ENCODE data around the gene TREM2.
A peak's percentile ranks its signal among the peaks of the same experiment; 100 is the strongest.

The TREM2 gene

GRCh38 chr6:41182069-41183034, 19.4 kb upstream of the TREM2 start:
- peak; percentile 33 for DNase-seq

DNA sequence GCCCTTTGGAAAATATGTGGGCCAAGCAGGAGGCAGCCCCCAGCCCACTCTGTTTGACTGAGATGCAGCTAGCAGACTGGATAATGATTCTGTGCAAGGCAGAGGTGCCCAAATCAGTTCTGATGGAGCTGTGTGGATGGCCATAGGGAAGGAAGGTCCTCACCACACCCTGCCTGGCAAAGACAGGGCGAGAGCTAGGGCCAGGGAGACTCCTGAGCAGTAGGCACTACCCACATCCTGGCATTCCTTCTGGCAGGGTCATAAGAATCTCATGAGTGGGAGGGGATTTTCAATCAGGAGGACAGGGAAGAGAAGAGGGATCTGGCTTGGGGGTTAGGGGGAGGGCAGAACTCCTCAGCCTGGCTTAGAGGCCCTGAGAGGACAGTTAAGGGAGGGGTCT, 18.6 kb upstream of the TREM2 start:
- DNase-seq: no peak

DNA sequence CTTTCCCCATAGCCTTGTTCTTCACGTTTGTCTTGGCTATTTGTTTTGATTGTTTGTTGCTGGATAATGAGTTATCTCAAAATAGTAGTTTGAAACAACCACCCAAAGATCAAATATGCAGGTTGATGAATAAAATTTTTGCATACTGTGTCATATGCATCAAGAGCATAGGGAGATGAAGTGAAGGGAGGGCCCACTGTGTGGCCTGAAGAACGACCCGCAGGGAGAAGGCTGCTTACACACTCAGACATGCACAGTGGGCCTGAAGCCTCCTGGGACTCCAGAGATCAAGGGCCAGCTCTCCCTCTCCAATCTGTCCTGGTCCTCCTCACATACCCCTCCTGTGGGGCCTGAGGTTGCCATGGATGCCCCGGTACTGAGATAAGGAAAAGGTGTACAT, 16.2 kb upstream of the TREM2 start:
- no peak for DNase-seq

- DNase-seq: no peak
Measured at GRCh38 chr6:41177695-41178094, 14.8 kb upstream of the TREM2 start.

DNA sequence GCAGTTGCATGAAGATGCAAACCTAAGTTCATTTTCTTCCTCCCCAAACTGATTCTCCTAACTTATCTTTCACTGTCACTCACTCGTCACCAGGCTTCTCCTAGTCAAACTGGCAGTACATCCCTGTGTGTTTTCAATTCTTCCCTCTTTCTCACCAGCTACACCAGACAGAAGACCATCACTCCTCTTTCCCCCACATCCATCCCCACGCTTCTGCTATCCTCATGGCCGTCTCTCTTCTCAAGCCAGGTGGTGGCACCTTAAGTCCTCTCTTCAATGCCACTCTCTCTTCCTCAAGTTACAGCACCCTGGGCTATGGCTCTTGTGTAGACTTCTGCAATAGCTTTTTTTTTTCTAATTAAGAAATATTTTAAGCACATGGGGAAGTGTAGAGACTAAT, 14.4 kb upstream of the TREM2 start:
- no peak for DNase-seq

GRCh38 chr6:41176189-41176588, 13.3 kb upstream of the TREM2 start:
- no peak for DNase-seq

- DNase-seq: no peak
Measured at GRCh38 chr6:41175084-41175483, 12.2 kb upstream of the TREM2 start.

DNA sequence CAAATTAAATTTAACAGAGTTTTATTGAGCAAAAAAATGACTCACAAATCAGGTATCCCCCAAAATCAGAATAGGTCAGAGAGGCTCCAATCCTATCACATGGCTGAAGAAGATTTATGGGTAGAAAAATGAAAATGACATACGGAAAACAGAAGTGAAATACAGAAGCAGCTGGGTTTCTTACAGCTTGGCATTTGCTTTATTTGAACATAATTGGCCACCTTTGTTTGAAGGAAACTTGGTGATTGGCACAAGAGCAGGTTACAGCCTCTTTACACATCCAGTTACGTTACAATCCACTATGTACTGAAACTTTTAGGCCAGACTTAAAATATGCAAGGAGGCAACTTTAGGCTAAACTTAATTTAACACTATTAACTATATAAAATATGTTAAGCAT, 11.7 kb upstream of the TREM2 start:
- DNase-seq: no peak

GRCh38 chr6:41171908-41172307, 9.0 kb upstream of the TREM2 start:
- DNase-seq: no peak

GRCh38 chr6:41170547-41171160, 7.7 kb upstream of the TREM2 start:
- no peak for DNase-seq

GRCh38 chr6:41167173-41167963, 4.5 kb upstream of the TREM2 start:
- no peak for DNase-seq

DNA sequence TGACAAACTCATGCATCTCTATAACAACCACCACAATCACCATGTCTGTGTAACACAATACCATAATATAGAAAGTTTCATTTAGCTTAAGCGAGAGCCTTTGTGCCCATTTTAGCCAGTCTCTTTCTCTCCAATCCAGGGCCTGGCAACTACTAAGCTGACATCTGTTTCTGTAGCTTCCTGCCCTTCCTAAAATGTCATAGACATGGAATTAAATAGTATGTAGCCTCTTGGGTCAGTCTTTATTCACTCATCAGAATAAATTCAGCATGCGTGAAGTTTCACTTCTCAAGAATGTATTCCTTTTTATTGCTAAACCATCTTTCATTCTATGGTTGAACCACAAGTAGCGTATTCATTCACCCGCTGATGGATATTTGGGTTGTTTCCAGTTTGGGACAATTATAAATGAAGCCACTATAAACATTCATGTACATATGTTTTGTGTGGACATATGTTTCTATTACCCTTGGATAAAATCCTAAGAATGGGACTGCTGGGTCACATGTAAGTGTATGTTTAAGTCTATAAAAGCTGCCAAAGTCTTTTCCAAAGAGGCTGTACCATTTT, 1.7 kb upstream of the TREM2 start:
- DNase-seq: no peak

- no peak for DNase-seq
Measured at GRCh38 chr6:41163419-41163717, 452 bp upstream of the TREM2 start.

GRCh38 chr6:41161851-41162552, 914 bp downstream of the TREM2 start:
- no peak for DNase-seq

DNA sequence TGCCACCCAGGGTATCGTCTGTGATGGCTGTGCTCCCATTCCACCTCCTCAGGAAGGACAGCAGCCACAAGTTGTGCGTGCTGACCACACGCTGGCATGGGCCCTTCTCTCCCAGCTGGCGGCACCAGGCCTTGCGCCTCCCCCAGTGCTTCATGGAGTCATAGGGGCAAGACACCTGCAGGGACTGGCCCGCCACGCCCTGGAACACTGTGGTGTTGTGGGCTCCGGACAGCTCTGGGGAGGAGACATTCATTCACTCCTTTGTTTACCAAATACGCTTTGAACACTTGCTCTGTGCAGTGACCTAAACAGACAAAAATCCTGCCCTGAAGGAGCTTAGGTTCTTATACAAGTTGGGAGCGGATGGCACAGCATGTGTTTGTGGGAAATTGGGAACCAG, 1.5 kb downstream of the TREM2 start:
- no peak for DNase-seq

DNA sequence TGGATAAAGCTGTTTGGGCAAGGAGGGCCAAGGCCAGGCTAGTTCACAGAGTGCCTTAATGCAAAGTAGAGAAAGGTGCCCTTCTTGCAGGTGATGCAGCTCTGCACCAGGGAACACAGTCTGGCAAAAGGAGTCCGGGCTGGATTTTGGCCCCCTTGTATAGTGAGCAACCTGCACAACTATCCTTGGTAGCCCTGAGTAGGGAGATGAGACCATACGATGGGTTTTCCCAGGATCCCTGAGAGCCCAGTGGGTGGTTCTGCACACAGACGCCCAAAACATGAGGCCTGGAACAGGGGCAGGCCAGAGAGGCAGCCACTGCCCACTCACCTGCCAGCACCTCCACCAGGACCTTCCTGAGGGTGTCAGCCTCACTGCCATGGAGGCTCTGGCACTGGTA, 2.0 kb downstream of the TREM2 start:
- no peak for DNase-seq

GRCh38 chr6:41159415-41160082, 3.4 kb downstream of the TREM2 start:
- DNase-seq: no peak

GRCh38 chr6:41157323-41157722, 5.6 kb downstream of the TREM2 start:
- DNase-seq: no peak

DNA sequence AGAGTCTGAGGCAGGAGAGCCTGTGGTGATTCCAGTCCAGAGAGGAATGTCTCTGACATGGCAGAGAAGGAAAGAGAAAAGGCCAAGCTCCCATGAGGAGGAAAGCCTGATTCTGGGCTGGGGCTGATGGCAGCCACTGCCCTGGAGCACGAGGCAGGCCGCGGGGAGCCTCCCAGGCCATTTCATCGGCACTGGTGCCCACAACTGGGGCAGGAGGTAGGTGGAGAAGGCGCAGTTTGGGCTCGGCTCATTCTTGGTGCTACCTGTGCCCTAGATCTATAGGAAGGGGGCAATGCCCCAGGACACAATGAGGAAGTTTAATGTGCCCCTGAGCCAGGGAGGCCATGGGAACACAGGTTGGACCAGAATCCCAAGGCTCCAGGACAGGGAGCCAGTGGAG, 6.1 kb downstream of the TREM2 start:
- no peak for DNase-seq

DNA sequence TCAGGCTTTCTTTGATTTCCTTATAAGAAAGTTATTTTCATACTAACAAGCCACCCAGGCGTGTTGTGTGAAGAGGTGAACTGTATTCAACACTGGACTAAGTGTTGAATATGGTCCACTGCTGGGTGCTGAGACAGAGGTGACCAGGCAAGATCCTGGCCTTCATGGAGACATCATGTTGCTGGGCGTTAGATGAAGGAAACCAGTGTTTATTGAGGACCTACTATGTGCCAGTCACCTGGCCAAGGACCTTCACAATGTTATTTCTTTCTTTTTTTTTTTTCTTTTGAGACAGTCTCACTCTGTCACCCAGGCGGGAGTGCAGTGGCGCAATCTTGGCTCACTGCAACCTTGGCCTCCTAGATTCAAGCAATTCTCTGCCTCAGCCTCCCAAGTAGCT, 6.9 kb downstream of the TREM2 start:
- DNase-seq: no peak

- DNase-seq: no peak
Measured at GRCh38 chr6:41155132-41155805, 7.6 kb downstream of the TREM2 start.
